ENCODE measurements around the gene PTPN9. TPM values are rescaled to one million over a fixed set of nuclear protein-coding genes. Genes with fewer than 3 reads are reported as not detected.

The PTPN9 gene
- total and polyA plus RNA-seq, 2 of the 13 experiments (the other 11 are each of a cell fraction or from before 2014, with no cell fraction given) = 16.6 to 19.9 TPM

DNA sequence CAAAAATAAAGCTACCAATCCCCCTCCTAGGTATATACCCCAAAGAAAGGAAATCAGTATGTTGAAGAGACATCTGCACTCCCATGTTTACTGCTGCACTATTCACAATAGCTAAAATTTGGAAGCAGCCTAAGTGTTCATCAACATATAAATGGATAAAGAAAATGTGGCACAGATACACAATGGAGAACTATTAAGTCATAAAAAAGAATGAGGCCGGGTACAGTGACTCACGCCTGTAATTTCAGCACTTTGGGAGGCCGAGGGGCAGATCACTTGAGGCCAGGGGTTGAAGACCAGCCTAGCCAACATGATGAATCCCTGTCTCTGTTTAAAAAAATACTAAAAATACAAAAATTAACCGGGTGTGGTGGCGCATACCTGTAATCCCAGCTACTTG is 10.0 kb upstream of the PTPN9 start:
- in situ Hi-C loops (cut with HindIII; ENCODE audit: extremely low pct_ligation_motif_present, low pct_unique_long_range_greater_than_20kb) = no loop called here
- DNase-seq (ENCODE audit: low spot score) = no peak
- Histone ChIP-seq H3K79me2 (ENCODE audit: insufficient read depth, low read length) (no peaks in the 10 kb centered on the region), H3K36me3 (replicated peaks in 1 of 2; ENCODE audit: control insufficient read depth in 1 of 2, insufficient read depth in 2 of 2, low read length in 2 of 2) (no peaks in the 10 kb centered on the region), H3K9me3 (ENCODE audit: low read length) (no peaks in the 10 kb centered on the region), H3K4me3 (replicated peaks in 1 of 3; ENCODE audit: insufficient read depth in 1 of 3, low read depth in 2 of 3, low read length in 3 of 3) (no peak overlapping the region), H3K27ac (ENCODE audit: extremely low read length, insufficient read depth, low read length) (no peak overlapping the region), H3K4me2 (ENCODE audit: low read depth, low read length) (no peak overlapping the region), H3K4me1 (ENCODE audit: insufficient read depth, low read length) (peaks cover 6% of the 10 kb centered on the region), H3K27me3 (ENCODE audit: control insufficient read depth in 1 of 2, insufficient read depth in 2 of 2, low read length in 2 of 2) (no peaks in the 10 kb centered on the region), H3K9ac (ENCODE audit: insufficient read depth, low read depth, low read length) (no peak overlapping the region), H2AFZ (ENCODE audit: low read length) (no peak overlapping the region), H4K20me1 (ENCODE audit: insufficient read depth, low read length) (no peaks in the 10 kb centered on the region)
- FAIRE-seq = no peak
- POLR2A ChIA-PET = interaction anchor here (1.0 kb wide), 1 partner anchor 10 kb away, joined by 3 read pairs; the partner anchor contains the start of gene PTPN9
- TF ChIP-seq ZNF530 (CRISPR knock-in tag; IDR thresholded peaks at IDR 0.05; ENCODE audit: low read depth) (no peak), MYC (CRISPR knock-in tag; IDR thresholded peaks at IDR 0.05; ENCODE audit: borderline replicate concordance) (no peak), SPEN (CRISPR knock-in tag; IDR thresholded peaks at IDR 0.05; ENCODE audit: low read depth) (no peak), ZBTB38 (CRISPR knock-in tag; IDR thresholded peaks at IDR 0.05) (no peak), LCORL (IDR thresholded peaks at IDR 0.05) (no peak), LCORL (CRISPR knock-in tag; IDR thresholded peaks at IDR 0.05) (no peak), KAT7 (CRISPR knock-in tag; IDR thresholded peaks at IDR 0.05; ENCODE audit: borderline replicate concordance) (no peak), YEATS4 (CRISPR knock-in tag; IDR thresholded peaks at IDR 0.05; ENCODE audit: borderline replicate concordance) (no peak), BORCS8-MEF2B (CRISPR knock-in tag; IDR thresholded peaks at IDR 0.05) (no peak), TBL1XR1 (IDR thresholded peaks at IDR 0.05; ENCODE audit: borderline replicate concordance, low read length, partially characterized antibody) (no peak), ZFP82 (CRISPR knock-in tag; IDR thresholded peaks at IDR 0.05; ENCODE audit: borderline replicate concordance) (no peak), DRAP1 (CRISPR knock-in tag; IDR thresholded peaks at IDR 0.05) (no peak), ZNF235 (CRISPR knock-in tag; IDR thresholded peaks at IDR 0.05; ENCODE audit: borderline replicate concordance) (no peak)
- TF ChIP-seq, protein P1, sequence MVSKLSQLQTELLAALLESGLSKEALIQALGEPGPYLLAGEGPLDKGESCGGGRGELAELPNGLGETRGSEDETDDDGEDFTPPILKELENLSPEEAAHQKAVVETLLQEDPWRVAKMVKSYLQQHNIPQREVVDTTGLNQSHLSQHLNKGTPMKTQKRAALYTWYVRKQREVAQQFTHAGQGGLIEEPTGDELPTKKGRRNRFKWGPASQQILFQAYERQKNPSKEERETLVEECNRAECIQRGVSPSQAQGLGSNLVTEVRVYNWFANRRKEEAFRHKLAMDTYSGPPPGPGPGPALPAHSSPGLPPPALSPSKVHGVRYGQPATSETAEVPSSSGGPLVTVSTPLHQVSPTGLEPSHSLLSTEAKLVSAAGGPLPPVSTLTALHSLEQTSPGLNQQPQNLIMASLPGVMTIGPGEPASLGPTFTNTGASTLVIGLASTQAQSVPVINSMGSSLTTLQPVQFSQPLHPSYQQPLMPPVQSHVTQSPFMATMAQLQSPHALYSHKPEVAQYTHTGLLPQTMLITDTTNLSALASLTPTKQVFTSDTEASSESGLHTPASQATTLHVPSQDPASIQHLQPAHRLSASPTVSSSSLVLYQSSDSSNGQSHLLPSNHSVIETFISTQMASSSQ (IDR thresholded peaks at IDR 0.05; ENCODE audit: low read depth) = no peak
- TF ChIP-seq, protein P1 (CRISPR knock-in tag; IDR thresholded peaks at IDR 0.05; ENCODE audit: borderline replicate concordance) = no peak
- TF ChIP-seq, protein P2, sequence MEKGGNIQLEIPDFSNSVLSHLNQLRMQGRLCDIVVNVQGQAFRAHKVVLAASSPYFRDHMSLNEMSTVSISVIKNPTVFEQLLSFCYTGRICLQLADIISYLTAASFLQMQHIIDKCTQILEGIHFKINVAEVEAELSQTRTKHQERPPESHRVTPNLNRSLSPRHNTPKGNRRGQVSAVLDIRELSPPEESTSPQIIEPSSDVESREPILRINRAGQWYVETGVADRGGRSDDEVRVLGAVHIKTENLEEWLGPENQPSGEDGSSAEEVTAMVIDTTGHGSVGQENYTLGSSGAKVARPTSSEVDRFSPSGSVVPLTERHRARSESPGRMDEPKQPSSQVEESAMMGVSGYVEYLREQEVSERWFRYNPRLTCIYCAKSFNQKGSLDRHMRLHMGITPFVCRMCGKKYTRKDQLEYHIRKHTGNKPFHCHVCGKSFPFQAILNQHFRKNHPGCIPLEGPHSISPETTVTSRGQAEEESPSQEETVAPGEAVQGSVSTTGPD (CRISPR knock-in tag; IDR thresholded peaks at IDR 0.05) = no peak
- TF ChIP-seq, protein P3, sequence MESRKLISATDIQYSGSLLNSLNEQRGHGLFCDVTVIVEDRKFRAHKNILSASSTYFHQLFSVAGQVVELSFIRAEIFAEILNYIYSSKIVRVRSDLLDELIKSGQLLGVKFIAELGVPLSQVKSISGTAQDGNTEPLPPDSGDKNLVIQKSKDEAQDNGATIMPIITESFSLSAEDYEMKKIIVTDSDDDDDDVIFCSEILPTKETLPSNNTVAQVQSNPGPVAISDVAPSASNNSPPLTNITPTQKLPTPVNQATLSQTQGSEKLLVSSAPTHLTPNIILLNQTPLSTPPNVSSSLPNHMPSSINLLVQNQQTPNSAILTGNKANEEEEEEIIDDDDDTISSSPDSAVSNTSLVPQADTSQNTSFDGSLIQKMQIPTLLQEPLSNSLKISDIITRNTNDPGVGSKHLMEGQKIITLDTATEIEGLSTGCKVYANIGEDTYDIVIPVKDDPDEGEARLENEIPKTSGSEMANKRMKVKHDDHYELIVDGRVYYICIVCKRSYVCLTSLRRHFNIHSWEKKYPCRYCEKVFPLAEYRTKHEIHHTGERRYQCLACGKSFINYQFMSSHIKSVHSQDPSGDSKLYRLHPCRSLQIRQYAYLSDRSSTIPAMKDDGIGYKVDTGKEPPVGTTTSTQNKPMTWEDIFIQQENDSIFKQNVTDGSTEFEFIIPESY (CRISPR knock-in tag; IDR thresholded peaks at IDR 0.05) = no peak
- CTCF ChIA-PET (ENCODE audit: low intra/inter-chr PET ratio, low total read pairs) = no interaction called here
- BruUV-seq (replicated peaks) = no TSS peak
- no peak for ATAC-seq
- 90% methylated on average over 5 of the region's 5 CpGs for WGBS (ENCODE audit: low lambda C conversion rate)
- intact Hi-C loops (cut with micrococcal nuclease; ENCODE audit: unreplicated experiment) = no loop called here

Data from HepG2 (cell line).